PC-9 (cell line): ENCODE data around the gene MOB4.

Experiments used
- EZH2 ChIP-seq: fragments of 200-600 bp; sonication (generic); IDR thresholded peaks from 2 replicates; pipeline ENCODE4 v1.8.0; 2017; ENCODE audit warnings: antibody characterized with exemption, low read depth
- TF ChIP-seq, protein P1 (sequence below): fragments of 200-600 bp; sonication (generic); conservative IDR thresholded peaks from 2 replicates; pipeline ENCODE4 v1.6.1; 2017; ENCODE audit warnings: mixed run types, antibody characterized with exemption, mild to moderate bottlenecking, moderate library complexity

DNA sequence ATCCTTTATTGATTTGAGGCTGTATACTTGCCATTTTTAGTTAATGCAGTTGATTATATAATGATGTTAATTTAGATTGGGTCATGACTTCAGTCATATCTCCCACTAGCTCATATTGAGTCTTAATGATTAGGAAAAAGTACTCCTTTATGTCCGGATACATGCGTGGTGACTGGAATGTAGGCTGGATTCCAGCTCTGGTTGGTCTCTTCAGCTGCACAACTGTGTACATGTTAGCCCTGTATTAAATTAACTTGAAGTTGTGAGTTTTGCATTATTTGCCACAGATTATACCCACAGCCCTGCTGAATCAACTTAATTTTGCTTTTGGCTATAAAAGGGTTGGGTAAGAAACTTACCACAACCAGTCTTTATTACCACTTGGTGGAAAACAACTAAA lies 22.5 kb downstream of the MOB4 start:
- TF ChIP-seq, protein P1, sequence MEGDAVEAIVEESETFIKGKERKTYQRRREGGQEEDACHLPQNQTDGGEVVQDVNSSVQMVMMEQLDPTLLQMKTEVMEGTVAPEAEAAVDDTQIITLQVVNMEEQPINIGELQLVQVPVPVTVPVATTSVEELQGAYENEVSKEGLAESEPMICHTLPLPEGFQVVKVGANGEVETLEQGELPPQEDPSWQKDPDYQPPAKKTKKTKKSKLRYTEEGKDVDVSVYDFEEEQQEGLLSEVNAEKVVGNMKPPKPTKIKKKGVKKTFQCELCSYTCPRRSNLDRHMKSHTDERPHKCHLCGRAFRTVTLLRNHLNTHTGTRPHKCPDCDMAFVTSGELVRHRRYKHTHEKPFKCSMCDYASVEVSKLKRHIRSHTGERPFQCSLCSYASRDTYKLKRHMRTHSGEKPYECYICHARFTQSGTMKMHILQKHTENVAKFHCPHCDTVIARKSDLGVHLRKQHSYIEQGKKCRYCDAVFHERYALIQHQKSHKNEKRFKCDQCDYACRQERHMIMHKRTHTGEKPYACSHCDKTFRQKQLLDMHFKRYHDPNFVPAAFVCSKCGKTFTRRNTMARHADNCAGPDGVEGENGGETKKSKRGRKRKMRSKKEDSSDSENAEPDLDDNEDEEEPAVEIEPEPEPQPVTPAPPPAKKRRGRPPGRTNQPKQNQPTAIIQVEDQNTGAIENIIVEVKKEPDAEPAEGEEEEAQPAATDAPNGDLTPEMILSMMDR: no peak
- no peak for TF ChIP-seq EZH2
